ENCODE results near the gene SUN2. TPM values are rescaled to one million over a fixed set of nuclear protein-coding genes. Genes with fewer than 3 reads are reported as not detected.

Gene SUN2
- total and polyA plus RNA-seq, 12 donors = 38.6 to 178 (median 97.2) TPM

DNA sequence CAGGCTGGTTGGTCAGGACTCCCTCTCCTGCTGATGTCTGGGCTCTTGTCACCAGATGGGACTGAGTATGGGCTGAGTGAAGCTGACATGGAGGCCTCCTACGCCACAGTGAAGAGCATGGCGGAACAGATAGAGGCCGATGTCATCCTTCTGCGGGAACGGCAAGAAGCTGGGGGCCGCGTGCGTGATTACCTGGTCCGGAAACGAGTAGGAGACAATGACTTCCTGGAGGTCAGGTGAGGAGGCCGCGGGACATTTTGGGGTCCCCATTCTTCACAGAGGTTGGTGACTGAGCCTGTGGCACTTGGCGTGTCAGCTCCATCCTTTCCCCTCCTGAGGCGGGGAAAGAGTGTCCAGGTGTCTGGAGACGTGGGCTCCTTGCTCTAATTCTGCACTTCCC is 39.9 kb downstream of the SUN2 start:
- Histone ChIP-seq H3K4me3 (no peak overlapping the region), H3K9me3 (no peaks in the 10 kb centered on the region), H3K4me1 (peaks cover 3 to 52% (median 38%) of the 10 kb centered on the region in 9 donors), H3K36me3 (peaks cover 0 to 80% (median 15%) of the 10 kb centered on the region in 9 donors), H3K27me3 (no peaks in the 10 kb centered on the region), H3K27ac (no peak overlapping the region)
- TF ChIP-seq, protein P1, sequence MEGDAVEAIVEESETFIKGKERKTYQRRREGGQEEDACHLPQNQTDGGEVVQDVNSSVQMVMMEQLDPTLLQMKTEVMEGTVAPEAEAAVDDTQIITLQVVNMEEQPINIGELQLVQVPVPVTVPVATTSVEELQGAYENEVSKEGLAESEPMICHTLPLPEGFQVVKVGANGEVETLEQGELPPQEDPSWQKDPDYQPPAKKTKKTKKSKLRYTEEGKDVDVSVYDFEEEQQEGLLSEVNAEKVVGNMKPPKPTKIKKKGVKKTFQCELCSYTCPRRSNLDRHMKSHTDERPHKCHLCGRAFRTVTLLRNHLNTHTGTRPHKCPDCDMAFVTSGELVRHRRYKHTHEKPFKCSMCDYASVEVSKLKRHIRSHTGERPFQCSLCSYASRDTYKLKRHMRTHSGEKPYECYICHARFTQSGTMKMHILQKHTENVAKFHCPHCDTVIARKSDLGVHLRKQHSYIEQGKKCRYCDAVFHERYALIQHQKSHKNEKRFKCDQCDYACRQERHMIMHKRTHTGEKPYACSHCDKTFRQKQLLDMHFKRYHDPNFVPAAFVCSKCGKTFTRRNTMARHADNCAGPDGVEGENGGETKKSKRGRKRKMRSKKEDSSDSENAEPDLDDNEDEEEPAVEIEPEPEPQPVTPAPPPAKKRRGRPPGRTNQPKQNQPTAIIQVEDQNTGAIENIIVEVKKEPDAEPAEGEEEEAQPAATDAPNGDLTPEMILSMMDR (IDR thresholded peaks at IDR 0.05) = no peak
- ATAC-seq (no peak), DNase-seq (no peak)
- intact Hi-C loops (cut with DNase I) = loop anchor here in 1 of 10 donors (5.0 kb wide), 1 partner anchor 36 kb away; no protein-coding TSS in a partner anchor
- WGBS, 2 donors = 94 to 96% methylated on average over 15 of the region's 15 CpGs

DNA sequence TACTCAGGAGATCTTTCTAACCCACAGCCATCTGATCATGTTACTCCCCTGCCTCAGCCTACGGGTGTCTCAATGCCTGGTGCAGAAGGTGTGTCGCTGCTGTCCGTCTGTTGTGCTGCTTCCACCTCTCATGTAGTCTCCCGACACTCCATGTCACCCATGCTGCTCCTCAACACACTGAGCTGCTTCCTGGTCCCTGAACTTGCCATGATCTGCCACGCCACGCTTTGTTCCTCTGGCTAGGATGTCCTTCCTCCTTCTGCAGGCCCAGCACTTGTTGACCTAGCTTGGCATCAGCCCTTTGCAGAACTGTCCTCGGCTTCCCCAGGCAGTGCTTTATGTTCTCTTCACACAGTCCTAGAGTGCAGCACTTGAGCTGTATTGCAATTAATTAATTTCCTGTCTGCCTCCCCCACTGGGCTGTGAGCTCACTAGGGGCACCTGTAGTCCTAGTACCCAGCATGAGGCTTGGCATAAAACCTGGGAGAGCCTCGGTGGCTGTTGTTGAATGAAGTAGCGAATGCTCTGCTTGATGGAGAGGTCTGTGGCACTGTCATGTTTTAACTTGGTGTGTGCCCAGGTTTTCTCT is 40.5 kb downstream of the SUN2 start:
- H3K9me3 ChIP-seq = no peaks in the 10 kb centered on the region
- peak in 7 of 8 donors; percentile 11 to 50 (median 21) for ATAC-seq
- H3K27ac ChIP-seq = no peak overlapping the region
- WGBS, 2 donors = 74 to 75% methylated on average over 9 of the region's 9 CpGs
- no peak for DNase-seq
- H3K4me3 ChIP-seq = no peak overlapping the region
- H3K4me1 ChIP-seq = peaks cover 3 to 53% (median 39%) of the 10 kb centered on the region in 9 donors
- intact Hi-C loops (cut with DNase I) = loop anchor here in 1 of 10 donors (5.0 kb wide), 1 partner anchor 37 kb away; no protein-coding TSS in a partner anchor
- TF ChIP-seq, protein P1 (IDR thresholded peaks at IDR 0.05) = no peak
- peaks cover 0 to 80% (median 15%) of the 10 kb centered on the region in 9 donors for H3K36me3 ChIP-seq
- H3K27me3 ChIP-seq = no peaks in the 10 kb centered on the region

DNA sequence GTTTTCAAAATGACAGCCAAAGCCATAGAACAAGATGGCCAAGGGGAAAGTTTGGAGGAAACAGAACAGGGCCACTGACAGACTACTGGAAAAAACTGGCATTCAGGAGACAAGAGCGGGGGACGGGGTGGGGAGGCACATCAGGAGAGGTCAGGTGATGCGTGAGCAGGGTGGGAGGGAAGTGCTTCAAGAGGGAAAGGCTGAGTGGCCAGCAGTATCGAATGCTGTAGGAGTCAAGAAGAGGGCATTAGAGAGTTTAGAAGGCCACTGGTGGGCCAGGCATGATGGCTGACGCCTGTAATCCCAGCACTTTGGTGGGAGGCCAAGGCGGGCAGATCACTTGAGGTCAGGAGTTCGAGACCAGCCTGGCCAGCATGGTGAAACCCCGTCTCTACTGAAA is 41.9 kb downstream of the SUN2 start:
- DNase-seq = no peak

DNA sequence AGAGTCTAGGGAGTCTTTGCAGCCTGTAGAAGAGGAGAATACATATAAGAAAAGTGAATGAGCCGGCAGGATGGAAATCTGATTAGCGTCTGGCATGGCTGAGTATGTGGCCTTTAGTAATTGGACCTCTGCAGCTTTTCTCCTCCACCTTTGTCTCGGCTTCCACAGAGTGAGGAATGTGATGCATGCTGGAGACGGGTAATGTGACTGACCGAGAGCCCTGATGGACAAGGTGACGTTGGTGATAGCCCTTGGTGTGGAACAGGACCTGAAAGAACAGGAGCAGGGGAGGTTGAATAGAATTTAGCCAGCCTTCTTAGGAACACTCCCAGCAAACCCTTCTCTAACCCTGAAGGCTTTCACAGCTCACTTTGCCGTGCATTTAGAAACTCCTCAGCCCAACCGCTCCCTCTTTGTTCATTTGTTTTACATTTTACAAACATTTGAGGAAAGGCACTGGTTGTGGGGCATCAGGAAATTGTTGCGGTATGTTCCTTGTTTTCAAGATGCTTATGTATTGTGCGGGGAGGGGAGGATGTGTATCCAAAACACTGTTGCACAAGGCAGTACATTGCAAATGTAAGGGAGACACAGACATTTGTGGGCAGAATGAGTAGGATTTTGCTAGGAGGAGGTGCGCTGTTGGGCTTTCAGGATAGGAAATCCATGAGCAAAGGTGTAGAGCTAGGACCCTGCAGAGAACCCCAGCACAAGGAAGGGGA is 43.2 kb downstream of the SUN2 start:
- Histone ChIP-seq H3K4me1 (peaks cover 3 to 69% (median 59%) of the 10 kb centered on the region in 9 donors), H3K9me3 (no peaks in the 10 kb centered on the region), H3K4me3 (no peak overlapping the region), H3K27ac (no peak overlapping the region), H3K27me3 (no peaks in the 10 kb centered on the region), H3K36me3 (peaks cover 0 to 68% (median 22%) of the 10 kb centered on the region in 9 donors)
- DNase-seq (no peak), ATAC-seq (no peak)
- 62 to 76% methylated on average over 11 of the region's 11 CpGs for WGBS, 2 donors
- TF ChIP-seq, protein P1 (IDR thresholded peaks at IDR 0.05) = no peak
- intact Hi-C loops (cut with DNase I) = no loop called here

More for the DNA sequence above, 41.9 kb downstream of the SUN2 start:
- H3K9me3 ChIP-seq = no peaks in the 10 kb centered on the region
- WGBS, 2 donors = 70 to 83% methylated on average over 8 of the region's 8 CpGs
- no peaks in the 10 kb centered on the region for H3K27me3 ChIP-seq
- intact Hi-C loops (cut with DNase I) = no loop called here
- H3K4me3 ChIP-seq = no peak overlapping the region
- TF ChIP-seq, protein P1 (IDR thresholded peaks at IDR 0.05) = no peak
- peaks cover 0 to 80% (median 22%) of the 10 kb centered on the region in 9 donors for H3K36me3 ChIP-seq
- peaks cover 3 to 66% (median 53%) of the 10 kb centered on the region in 9 donors for H3K4me1 ChIP-seq
- ATAC-seq = no peak
- H3K27ac ChIP-seq = no peak overlapping the region
